ENCODE results near the gene HEMK1.

HEMK1 gene

DNA sequence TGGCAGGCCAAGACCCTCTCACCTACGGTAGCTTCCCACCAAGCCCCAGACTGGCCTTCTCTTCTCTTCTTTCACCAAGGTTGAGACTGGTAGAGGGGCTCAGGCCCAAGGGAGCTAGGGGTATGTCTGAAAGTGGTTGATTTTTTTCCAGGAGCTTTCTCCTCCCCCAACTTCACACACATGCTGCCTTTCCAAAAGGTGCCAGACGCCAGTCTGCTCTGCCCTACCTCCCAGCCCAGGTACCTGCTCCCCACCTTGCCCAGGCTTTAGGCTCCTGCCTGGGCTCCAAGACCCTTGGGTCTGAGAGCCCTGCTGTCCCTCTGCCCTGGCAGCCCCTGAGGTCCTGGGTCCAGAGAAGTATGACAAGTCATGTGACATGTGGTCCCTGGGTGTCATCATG is 76.1 kb downstream of the HEMK1 start:
- Histone ChIP-seq H3K27ac (no peak overlapping the region), H3K4me1 (ENCODE audit: low read depth, poor library complexity, severe bottlenecking) (no peaks in the 10 kb centered on the region), H2AFZ (ENCODE audit: low read depth) (no peak overlapping the region), H3K4me2 (no peak overlapping the region), H4K20me1 (ENCODE audit: insufficient read depth) (no peaks in the 10 kb centered on the region), H3K9ac (no peak overlapping the region), H3K79me2 (ENCODE audit: insufficient read depth, low read depth) (no peaks in the 10 kb centered on the region), H3K4me3 (IDR thresholded peaks at IDR 0.05; ENCODE audit: insufficient read depth, low read depth, low read length) (no peak overlapping the region), H3K27me3 (ENCODE audit: insufficient read depth, low read depth) (no peaks in the 10 kb centered on the region), H3K36me3 (ENCODE audit: insufficient read depth) (no peaks in the 10 kb centered on the region)
- TF ChIP-seq, protein P1, sequence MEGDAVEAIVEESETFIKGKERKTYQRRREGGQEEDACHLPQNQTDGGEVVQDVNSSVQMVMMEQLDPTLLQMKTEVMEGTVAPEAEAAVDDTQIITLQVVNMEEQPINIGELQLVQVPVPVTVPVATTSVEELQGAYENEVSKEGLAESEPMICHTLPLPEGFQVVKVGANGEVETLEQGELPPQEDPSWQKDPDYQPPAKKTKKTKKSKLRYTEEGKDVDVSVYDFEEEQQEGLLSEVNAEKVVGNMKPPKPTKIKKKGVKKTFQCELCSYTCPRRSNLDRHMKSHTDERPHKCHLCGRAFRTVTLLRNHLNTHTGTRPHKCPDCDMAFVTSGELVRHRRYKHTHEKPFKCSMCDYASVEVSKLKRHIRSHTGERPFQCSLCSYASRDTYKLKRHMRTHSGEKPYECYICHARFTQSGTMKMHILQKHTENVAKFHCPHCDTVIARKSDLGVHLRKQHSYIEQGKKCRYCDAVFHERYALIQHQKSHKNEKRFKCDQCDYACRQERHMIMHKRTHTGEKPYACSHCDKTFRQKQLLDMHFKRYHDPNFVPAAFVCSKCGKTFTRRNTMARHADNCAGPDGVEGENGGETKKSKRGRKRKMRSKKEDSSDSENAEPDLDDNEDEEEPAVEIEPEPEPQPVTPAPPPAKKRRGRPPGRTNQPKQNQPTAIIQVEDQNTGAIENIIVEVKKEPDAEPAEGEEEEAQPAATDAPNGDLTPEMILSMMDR (conservative IDR thresholded peaks at IDR 0.05; ENCODE audit: low read depth, low read length): no peak

Measured in KMS-11 (cell line).